ENCODE results near the gene DDX55.
"Not testable (repeated sequence)": the region's sequence is repeated elsewhere in the genome, so short reads cannot be mapped to it uniquely, and the experiment has no call there.

DDX55 gene

DNA sequence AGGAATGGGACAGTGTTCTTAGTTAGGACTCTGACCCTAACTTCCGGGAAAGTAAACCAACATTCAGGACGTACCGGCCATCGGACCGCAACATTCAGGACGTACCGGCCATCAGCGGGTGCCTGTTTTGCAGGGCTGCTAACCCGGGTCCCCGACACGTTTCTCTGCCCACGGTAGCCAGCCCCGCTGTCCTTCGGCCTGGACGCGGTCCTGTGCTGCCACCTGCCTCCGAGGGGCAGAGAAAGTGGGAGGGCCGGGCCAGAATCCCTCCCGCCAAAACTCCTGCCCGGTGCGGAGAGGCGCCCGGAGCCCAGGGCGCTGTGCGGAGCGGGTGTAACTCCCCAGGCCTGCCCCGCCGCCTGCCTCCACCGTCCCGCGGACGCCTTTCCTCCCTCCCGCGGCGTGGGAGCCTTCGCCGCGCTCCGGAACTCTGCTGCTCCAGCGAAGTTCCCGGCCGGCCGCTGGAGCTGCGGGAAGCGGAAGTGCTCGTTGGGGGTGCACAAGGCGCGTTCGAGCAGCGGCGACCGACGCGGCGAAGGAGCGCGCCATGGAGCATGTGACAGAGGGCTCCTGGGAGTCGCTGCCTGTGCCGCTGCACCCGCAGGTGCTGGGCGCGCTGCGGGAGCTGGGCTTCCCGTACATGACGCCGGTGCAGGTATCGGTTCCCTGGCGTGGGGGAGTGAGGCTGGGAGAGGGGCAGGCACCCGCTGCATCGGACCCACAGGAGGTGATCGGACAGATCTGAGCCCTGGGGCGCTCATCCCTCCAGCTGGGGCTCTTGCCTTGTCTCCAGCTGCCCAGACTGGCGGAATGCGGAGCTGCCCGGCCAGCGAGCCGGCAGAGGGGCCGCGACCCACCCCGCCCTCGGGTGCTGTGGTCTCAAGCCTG lies at the start of gene DDX55:
DDX55 (plus strand) TSS at position 498 of the 888 bp plus-strand sequence; CDS start at position 548, 50 bp downstream.
- peak; percentile 82 for DNase-seq

GRCh38 chr12:123554136-123554535 lies 47.8 kb upstream of the DDX55 start:
- not testable (repeated sequence) for DNase-seq

- DNase-seq: not testable (repeated sequence)
Observed at GRCh38 chr12:123554843-123555242, 47.1 kb upstream of the DDX55 start.

DNA sequence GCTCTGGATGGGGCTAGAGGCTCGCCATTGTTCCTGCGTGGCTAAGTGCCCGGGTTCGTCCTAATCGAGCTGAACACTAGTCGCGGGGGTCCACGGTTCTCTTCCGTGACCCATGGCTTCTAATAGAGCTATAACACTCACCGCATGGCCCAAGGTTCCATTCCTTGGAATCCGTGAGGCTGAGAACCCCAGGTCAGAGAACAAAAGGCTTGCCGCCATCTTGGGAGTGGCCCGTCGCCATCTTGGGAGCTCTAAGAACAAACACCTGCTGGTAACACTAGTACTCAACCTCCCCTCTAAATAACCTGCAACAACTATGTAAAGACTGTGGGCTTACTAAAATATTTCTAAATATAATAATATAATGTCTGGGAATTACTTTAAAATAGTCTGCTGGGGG lies 43.4 kb upstream of the DDX55 start:
- not testable (repeated sequence) for DNase-seq

DNA sequence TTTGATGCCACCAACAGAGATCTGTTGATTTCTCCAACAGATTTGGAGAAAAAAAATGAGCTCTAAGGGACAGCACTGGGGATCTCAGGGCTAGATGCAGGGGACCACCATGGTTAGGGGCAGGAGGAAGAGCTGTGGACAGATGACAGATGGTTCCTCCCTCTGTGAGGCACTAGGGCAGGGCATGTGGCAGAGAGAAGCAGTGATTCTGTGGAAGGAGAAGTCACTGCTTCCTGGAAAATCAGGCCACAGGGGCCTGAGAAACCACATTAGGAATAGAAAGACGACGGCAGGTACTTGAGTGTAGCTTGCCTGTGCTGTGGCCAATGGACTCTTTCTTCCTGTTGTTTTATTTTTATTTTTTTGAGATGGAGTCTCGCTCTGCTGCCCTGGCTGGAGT lies 42.4 kb upstream of the DDX55 start:
- no peak for DNase-seq

DNA sequence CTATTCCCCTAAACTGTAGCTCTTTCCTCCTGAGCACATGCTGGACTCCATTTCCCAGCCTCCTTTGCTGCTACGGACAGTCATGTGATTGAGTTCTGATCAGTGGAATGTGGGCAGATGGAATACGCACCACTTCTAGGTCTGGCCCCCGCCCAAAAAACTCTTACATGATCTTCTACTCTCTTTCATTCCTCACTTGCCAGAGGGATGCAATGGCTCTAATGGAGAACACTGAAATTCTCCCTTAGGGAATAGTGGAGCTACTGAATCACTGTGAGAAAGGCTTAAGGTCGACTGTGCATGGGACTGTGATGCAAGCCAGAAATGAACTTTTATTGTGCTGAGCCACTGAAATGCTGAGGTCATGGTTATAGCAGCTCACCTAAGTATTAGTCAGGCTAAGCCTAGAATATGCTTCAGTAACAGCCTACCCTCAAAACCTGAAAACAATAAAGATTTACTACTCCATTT lies 30.5 kb upstream of the DDX55 start:
- no peak for DNase-seq

GRCh38 chr12:123572391-123572790 lies 29.5 kb upstream of the DDX55 start:
- no peak for DNase-seq

DNA sequence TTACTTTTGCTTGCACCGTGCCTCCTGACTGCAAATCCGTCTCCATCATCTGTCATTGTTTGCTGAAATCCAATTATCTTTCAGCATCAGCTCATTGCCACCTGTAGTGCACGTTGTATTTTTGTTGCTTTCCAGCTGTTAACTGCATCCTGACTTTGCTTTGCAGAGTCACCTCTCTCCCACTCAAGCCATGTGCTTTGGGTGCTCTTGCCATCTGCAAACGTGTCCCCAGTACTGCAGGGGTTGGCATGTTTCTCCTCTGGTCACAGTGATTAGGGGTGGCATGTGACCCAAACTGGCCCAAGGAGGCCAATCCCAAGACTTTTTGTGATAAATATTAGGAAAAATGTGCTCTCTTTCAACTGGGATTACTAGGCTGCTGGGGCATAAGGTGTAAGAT lies 28.0 kb upstream of the DDX55 start:
- DNase-seq: no peak

- no peak for DNase-seq
Observed at GRCh38 chr12:123576611-123577010, 25.3 kb upstream of the DDX55 start.

DNA sequence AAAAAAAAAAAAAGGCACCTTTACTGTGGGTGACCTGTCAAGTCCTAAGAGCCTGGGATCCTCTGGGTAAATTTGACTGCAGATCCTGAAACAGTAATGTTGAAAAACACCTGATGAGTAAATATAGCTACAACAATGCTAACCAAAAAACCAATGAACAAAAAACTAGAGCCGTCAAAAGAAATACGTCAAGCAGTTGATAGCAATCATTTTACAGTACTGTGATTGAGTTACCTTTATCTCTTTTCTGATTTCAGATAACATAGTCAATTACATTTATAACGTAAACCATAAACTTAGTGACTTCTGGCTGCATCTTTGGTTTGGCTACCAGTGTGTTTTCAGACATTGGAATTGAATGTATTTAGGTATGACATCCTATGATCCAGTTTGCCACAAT lies 23.7 kb upstream of the DDX55 start:
- no peak for DNase-seq

- not testable (repeated sequence) for DNase-seq
Observed at GRCh38 chr12:123578829-123579228, 23.1 kb upstream of the DDX55 start.

DNA sequence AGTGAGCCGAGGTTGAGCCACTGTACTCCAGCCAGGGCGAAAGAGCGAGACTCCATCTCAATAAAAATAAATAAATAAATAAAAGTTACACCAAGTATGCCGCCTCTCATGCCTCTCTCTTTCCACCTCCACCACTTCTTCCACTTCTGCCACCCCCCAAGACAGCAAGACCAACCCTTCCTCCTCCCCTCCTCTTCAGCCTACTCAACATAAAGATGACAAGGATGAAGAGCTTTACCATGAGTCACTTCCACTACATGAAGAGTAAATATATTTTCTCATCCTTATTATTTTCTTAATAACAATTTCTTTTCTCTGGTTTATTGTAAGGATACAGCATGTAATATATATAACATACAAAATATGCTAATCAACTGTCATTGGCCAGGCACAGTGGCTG lies 21.1 kb upstream of the DDX55 start:
- no peak for DNase-seq

DNA sequence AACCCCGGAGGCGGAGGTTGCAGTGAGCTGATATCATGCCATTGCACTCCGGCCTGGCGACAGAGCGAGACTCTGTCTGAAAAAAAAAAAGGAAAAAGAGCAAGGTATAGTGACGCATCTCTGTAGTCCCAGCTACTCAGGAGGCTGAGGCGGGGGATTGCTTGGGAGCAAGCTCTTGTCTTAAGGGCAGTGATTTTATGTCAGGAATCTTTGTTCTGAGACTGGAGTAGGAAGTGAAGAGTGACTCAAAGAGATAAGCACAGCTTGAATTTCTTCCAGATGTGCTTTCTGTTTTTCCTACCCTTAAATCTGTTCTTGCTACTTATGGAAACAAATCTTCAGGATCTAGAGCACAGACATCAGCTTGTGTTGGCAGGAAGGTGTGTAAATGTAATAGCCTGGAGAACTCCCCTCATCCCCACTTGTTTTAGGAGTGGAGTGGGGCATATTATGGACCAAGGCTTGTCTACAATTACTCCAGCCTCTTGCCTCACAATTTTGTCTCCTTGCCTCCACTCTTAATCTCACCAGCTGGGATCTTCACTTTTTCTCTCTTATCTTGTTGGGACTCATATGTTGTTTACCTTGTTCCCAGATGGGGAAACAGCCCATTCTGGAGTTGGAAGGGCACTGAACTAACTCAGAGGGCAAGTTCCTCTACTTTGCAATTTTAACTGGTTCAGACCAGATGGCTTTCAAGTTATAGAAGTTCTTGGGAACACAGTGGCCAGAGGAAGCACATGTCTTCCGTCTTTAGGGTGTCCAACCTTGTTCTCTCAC lies 10.0 kb upstream of the DDX55 start:
- no peak for DNase-seq

- DNase-seq: no peak
Observed at GRCh38 chr12:123595729-123596128, 6.2 kb upstream of the DDX55 start.

GRCh38 chr12:123597100-123597499 lies 4.8 kb upstream of the DDX55 start:
- DNase-seq: no peak

DNA sequence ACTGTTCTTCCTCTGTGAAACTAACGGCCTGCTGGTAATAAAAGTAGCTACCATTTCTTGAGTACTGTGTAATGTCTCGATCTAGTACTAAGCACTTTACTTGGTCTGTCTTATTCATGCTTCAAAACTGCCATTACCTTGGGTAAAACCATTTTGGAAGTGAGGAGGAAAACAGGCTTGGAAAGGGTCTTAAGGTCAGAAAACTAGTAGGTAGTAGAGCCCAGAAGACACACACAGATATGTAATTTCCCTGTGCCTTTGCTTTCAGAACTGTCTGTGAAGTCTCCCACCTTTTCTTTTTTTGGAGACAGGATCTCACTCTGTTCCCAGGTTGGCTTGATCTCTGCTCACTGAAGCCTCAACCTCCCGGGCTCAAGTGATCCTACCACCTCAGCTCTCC lies 3.4 kb upstream of the DDX55 start:
- DNase-seq: no peak

DNA sequence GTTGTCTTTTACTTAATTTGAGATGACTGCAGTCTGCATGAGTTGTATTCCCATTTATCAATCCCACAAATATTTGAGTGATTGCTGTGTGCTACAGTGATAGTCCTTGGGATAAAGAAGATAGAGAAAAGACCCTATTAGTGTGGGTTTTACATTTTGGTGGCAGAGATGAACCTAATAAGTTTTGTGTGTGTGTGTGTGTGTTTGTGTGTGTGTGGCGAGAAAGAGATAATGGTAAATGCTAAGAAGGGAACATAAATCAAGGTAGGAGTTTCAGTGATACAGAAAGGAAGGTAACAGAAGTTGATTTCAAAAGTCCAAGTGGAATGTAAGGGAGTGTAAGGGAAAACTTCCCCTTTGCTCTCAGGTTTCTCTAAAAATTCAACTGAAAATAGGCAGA lies 2.6 kb upstream of the DDX55 start:
- no peak for DNase-seq

DNA sequence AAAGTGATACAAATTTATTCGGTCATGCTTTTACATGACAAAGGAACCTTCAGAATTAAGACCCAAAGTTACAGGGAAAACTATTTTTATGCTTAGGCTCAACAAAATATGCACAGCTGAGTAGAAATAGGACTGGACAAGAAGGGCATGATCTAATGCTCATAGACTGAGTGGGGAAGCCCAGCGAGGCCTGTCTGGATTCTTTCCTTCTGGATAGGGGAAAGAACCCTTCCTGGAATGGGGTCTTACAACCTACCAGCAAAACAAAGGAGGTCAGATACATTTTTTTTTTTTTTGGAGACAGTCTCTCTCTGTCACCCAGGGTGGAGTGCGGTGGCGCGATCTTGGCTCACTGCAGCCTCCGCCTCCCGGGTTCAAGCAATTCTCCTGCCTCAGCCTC lies 2.2 kb upstream of the DDX55 start:
- DNase-seq: no peak

DNA sequence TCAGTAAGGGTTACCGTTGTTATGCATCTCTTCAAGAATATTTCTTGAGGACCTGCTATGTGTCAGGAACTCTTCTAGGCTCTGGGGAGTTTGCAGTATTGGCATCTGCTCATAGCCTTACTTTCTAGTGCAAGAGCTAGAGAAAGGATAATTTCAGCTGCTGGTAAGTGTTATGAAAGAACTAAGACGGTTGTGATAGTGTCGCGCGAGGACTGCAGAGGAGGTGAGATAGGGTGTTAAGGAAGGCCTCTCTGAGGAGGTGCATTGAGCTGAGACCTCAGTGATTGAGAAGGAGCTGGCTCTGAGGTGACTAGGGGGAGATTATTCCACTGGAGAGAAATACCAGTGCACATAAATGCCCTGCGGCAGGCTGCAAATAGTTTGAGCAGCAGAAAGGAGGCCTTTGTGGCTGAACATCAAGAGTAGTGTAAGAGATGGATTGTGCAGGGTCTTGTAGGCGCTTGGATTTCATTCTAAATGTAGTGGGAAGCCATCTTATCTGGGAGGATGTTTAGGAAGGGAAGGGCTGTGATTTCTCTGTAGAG lies 824 bp downstream of the DDX55 start:
- no peak for DNase-seq

GRCh38 chr12:123603495-123603894 lies 1.6 kb downstream of the DDX55 start:
- not testable (repeated sequence) for DNase-seq

DNA sequence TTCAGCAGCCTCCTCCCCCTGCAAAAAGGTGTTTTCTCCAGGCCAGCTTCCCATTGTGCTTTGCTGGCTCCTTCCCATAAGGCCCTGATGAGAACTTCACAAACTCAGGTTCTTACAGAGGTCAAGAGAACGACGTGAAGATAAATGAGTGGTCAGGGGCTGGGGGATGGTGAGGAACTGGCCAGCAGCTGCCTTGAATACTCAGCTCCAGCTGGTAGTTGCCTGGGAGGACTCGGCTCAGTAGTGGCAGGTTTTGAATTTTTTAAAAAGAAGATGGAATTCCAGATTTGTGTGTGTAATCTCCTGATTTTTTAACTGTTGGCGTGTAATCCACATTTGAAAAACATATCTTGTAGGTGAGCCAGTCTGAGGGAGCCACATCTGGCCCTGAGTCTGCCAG lies 5.9 kb downstream of the DDX55 start:
- DNase-seq: no peak

DNA sequence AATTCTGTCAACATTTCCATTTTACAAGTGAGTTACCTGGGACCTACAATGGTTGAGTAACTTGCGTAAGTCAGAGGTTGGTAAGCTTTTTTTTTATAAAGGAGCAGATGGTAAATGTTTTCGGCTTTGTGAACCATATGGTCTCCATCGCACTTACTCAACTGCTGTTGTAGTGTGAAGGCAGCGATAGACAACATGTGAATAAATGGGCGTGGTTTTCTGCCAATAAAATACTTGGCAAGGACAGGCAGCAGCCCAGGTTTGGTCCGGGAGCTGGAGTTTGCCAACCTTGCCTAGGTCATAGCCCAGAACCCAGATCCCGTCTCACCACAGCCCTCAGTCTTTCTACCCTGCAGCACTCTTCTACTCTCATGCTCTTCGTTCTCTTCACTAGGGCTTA lies 6.3 kb downstream of the DDX55 start:
- no peak for DNase-seq

GRCh38 chr12:123614110-123614509 lies 12.2 kb downstream of the DDX55 start:
- no peak for DNase-seq

DNA sequence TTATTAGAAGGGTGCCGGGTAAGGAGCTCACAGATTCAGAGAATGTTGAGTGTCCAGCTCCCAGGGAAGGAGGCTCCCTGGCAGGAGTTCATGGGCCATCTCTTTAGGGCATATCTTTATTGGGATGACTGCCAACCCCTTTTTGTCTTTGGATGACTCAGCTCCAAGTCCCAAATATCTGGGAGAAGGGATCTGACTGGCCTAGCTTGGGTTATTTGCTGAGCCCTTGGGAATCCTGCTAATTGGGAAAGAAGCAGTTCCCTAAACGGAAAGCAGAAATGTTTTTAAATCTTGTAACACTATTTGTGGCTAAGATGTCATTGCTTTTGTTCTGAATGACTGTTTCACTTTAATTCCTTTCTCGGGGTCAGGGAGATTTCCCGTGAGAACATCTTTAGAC lies 12.6 kb downstream of the DDX55 start:
- DNase-seq: no peak

Data from NCI-H2029 (cell line).